GM23248 (cell line): ENCODE measurements around the gene EXTL1. TPM values are rescaled to one million over a fixed set of nuclear protein-coding genes. Genes with fewer than 3 reads are reported as not detected.

ENCODE experiments used
- DNase-seq: peaks from one replicate; pipeline ENCODE4 v3.0.0-alpha.2; 2015
- H2AFZ ChIP-seq: fragments of 200-600 bp; sonication (generic); 2 replicates; pipeline ENCODE4 v1.6.1; 2016; ENCODE audit warnings: antibody characterized with exemption
- H3F3A ChIP-seq: fragments of 200-600 bp; sonication (generic); 2 replicates; pipeline ENCODE4 v1.6.1; 2016; ENCODE audit warnings: mild to moderate bottlenecking, antibody characterized with exemption, mixed run types; ENCODE audit not compliant: insufficient read depth
- H3K27ac ChIP-seq: fragments of 200-600 bp; sonication (generic); 2 replicates; pipeline ENCODE4 v1.5.1; 2016; ENCODE audit warnings: mild to moderate bottlenecking
- H3K27me3 ChIP-seq: fragments of 200-600 bp; sonication (generic); replicated peaks from 2 replicates; pipeline ENCODE4 v1.6.1; 2016; ENCODE audit warnings: mild to moderate bottlenecking; ENCODE audit not compliant: insufficient read depth
- H3K36me3 ChIP-seq: fragments of 200-600 bp; sonication (generic); 2 replicates; pipeline ENCODE4 v1.6.1; 2016; ENCODE audit warnings: low read depth, mild to moderate bottlenecking
- H3K4me1 ChIP-seq: fragments of 200-600 bp; sonication (generic); 2 replicates; pipeline ENCODE4 v1.6.1; 2016; ENCODE audit warnings: mild to moderate bottlenecking; ENCODE audit not compliant: insufficient read depth
- H3K4me2 ChIP-seq: fragments of 200-600 bp; sonication (generic); one replicate; pipeline ENCODE4 v1.6.1; 2016; ENCODE audit warnings: mild to moderate bottlenecking; ENCODE audit not compliant: unreplicated experiment
- H3K4me3 ChIP-seq: fragments of 200-600 bp; sonication (generic); 2 replicates; pipeline ENCODE4 v1.5.1; 2016; ENCODE audit warnings: mild to moderate bottlenecking
- H3K79me2 ChIP-seq: fragments of 200-600 bp; sonication (generic); 2 replicates; pipeline ENCODE4 v1.6.1; 2016; ENCODE audit warnings: mild to moderate bottlenecking; ENCODE audit not compliant: insufficient read depth
- H3K9ac ChIP-seq: fragments of 200-600 bp; sonication (generic); 2 replicates; pipeline ENCODE4 v1.6.1; 2016; ENCODE audit warnings: mild to moderate bottlenecking
- H3K9me2 ChIP-seq: fragments of 200-600 bp; sonication (generic); 2 replicates; pipeline ENCODE4 v1.6.1; 2016; ENCODE audit warnings: mixed run types, mild to moderate bottlenecking, moderate library complexity; ENCODE audit not compliant: insufficient read depth
- H3K9me3 ChIP-seq: fragments of 200-600 bp; sonication (generic); one replicate; pipeline ENCODE4 v1.6.1; 2017; ENCODE audit warnings: low read depth
- H4K20me1 ChIP-seq: fragments of 200-600 bp; sonication (generic); 2 replicates; pipeline ENCODE4 v1.6.0; 2016; ENCODE audit not compliant: insufficient read depth
- EZH2 ChIP-seq: fragments of 200-600 bp; sonication (generic); IDR thresholded peaks from 2 replicates; pipeline ENCODE4 v1.6.1; 2018; ENCODE audit warnings: antibody characterized with exemption, mild to moderate bottlenecking; ENCODE audit not compliant: insufficient read depth, poor library complexity, severe bottlenecking
- EZH2phosphoT487 ChIP-seq: fragments of 200-600 bp; sonication (generic); IDR thresholded peaks from 2 replicates; pipeline ENCODE4 v1.6.1; 2018; ENCODE audit warnings: antibody characterized with exemption, moderate library complexity, mild to moderate bottlenecking, low read depth; ENCODE audit not compliant: insufficient read depth
- WGBS, 2 experiments: methylation state at CpG; one replicate each; pipeline ENCODE4 v1.1.6; 2015 to 2017; ENCODE audit warnings: low lambda C conversion rate in 2 of 2, low coverage in 1 of 2; ENCODE audit errors: missing lambda C conversion rate in 2 of 2; 5-methylcytosine and 5-hydroxymethylcytosine counted together
- in situ Hi-C: fragments of 300-500 bp; cut with MboI; formaldehyde crosslinking; loops from 2 replicates; pipeline ENCODE4 v1.15.0; 2020
- polyA plus RNA-seq: library from polyadenylated mRNA; unstranded; fragments of >200 nt; fragmentation: Nextera tagmentation; extraction: Ambion mirVana; gene quantifications from 2 replicates; pipeline ENCODE4 v1.2.1, GENCODE V29; 2016
- total RNA-seq: library from RNA; depleted of rRNA; stranded (reverse); fragments of >200 nt; shearing (Covaris generic); gene quantifications from 2 replicates; pipeline ENCODE4 v1.2.3, GENCODE V29; 2014

The EXTL1 gene
- total and polyA plus RNA-seq, 2 experiments from 2014 or later = 5.5 to 5.9 TPM

DNA sequence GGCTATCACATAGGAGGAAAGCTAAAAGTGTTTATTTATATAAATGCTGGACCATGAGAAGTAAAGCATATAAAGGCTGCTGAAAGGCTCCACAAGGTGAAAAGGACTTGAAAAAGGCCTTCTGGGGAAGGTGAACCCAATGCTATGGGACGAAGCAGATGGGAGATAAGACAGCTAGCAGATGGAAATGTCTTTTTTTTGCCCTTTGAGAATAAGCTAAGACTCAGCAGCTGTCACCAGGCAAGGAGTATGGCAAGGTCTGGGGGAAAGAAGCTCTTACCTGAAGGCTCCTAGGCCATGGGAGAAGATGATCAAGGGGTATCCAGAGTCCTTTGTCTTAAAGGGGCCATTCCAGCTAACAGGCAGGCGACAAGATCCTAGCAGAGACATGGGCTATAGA lies 33.6 kb upstream of the EXTL1 start:
- Histone ChIP-seq H3K4me1 (peaks cover 9% of the 10 kb centered on the region; the same call in 1 of the 2 replicates), H3K9me3 (no peaks in the 10 kb centered on the region), H3K4me3 (no peak overlapping the region), H3F3A (no peaks in the 10 kb centered on the region), H3K36me3 (no peaks in the 10 kb centered on the region), H3K9ac (no peak overlapping the region), H3K4me2 (no peak overlapping the region), H3K27ac (no peak overlapping the region), H3K79me2 (no peaks in the 10 kb centered on the region), H2AFZ (no peak overlapping the region), H3K9me2 (no peaks in the 10 kb centered on the region), H3K27me3 (no peaks in the 10 kb centered on the region), H4K20me1 (no peaks in the 10 kb centered on the region)
- TF ChIP-seq EZH2 (no peak), EZH2phosphoT487 (no peak)
- no peak for DNase-seq
- in situ Hi-C loops = no loop called here
- 89 to 99% methylated on average over 2 of the region's 2 CpGs for WGBS, 2 experiments

DNA sequence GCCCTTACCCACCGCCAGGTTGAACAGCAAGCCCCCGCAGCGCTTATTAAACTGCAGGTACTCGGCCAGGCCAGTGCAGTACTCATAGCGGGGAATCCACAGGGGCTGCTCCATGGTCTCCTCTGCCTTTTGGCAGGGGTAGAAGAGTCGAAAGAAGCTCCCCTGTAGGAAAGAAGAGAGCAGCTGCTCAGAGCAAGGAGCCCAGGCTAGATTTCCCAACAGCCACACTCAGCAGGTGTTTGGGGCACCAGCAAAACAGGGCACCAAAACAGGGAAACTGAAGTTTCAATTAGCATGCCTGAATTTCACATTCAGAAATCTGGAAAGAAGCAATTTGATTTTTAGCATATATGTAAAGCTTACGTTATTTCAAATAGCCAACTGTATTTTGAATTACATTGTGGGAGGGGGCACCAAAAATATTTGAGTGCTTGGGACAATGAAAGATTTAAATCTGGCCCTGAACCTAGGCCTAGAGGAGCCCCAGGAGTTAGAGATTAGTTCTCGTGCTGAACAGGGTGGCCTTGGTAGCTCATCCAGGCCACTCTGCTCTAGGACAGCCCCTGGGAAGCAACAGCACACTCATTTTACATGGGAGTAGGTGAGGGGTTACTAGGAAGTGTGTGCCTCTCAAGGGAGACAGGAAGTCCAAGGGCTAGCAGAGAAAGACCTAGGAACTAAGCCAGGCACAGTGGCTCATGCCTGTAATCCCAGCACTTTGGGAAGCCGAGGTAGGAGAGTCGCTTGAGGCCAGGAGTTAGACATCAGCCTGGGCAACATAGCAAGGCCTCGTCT lies 31.9 kb upstream of the EXTL1 start:
- Histone ChIP-seq H4K20me1 (no peaks in the 10 kb centered on the region), H3K79me2 (no peaks in the 10 kb centered on the region), H3K27me3 (no peaks in the 10 kb centered on the region), H3K9me3 (no peaks in the 10 kb centered on the region), H3K9ac (no peak overlapping the region), H3K4me2 (no peak overlapping the region), H3K4me1 (peaks cover 9% of the 10 kb centered on the region; the same call in 1 of the 2 replicates), H3K4me3 (no peak overlapping the region), H3F3A (no peaks in the 10 kb centered on the region), H2AFZ (no peak overlapping the region), H3K9me2 (no peaks in the 10 kb centered on the region), H3K36me3 (no peaks in the 10 kb centered on the region), H3K27ac (no peak overlapping the region)
- no peak for TF ChIP-seq EZH2phosphoT487
- TF ChIP-seq EZH2 = no peak
- in situ Hi-C loops = loop anchor here (10.0 kb wide), 2 partner anchors 95 to 165 kb away; no protein-coding TSS in a partner anchor
- no peak for DNase-seq
- 94 to 96% methylated on average over 11 of the region's 11 CpGs for WGBS, 2 experiments

DNA sequence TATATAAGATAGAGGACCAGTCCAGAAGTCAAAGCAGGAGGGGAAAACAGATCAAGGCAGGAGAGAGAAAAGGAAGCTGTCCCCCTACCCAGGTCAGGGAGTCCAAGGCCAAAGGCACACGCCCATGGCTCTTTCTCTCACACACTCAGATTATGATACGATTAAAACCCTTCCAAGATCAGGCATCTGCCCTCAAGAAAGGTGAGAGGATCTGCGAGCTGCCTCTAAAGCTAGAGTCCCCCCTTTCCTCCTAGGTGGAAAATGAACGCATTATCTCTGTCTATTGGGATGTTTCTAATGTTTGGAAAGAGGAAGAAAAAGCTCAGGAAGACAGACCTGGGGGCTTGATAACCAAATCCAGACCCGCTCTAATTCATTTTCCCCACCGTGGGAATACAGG lies 31.3 kb upstream of the EXTL1 start:
- H3K36me3 ChIP-seq = no peaks in the 10 kb centered on the region
- H3K4me3 ChIP-seq = no peak overlapping the region
- H3K9me3 ChIP-seq = no peaks in the 10 kb centered on the region
- H3K79me2 ChIP-seq = no peaks in the 10 kb centered on the region
- in situ Hi-C loops = loop anchor here (10.0 kb wide), 2 partner anchors 95 to 165 kb away; no protein-coding TSS in a partner anchor
- H3K9ac ChIP-seq = no peak overlapping the region
- no peak overlapping the region for H3K27ac ChIP-seq
- H3K27me3 ChIP-seq = no peaks in the 10 kb centered on the region
- H3K4me1 ChIP-seq = peaks cover 9% of the 10 kb centered on the region; the same call in 1 of the 2 replicates
- H3F3A ChIP-seq = no peaks in the 10 kb centered on the region
- WGBS, 2 experiments = 91 to 94% methylated on average over 6 of the region's 6 CpGs
- no peak for TF ChIP-seq EZH2
- TF ChIP-seq EZH2phosphoT487 = no peak
- H3K4me2 ChIP-seq = no peak overlapping the region
- DNase-seq = no peak
- no peak overlapping the region for H2AFZ ChIP-seq
- H4K20me1 ChIP-seq = no peaks in the 10 kb centered on the region
- no peaks in the 10 kb centered on the region for H3K9me2 ChIP-seq

DNA sequence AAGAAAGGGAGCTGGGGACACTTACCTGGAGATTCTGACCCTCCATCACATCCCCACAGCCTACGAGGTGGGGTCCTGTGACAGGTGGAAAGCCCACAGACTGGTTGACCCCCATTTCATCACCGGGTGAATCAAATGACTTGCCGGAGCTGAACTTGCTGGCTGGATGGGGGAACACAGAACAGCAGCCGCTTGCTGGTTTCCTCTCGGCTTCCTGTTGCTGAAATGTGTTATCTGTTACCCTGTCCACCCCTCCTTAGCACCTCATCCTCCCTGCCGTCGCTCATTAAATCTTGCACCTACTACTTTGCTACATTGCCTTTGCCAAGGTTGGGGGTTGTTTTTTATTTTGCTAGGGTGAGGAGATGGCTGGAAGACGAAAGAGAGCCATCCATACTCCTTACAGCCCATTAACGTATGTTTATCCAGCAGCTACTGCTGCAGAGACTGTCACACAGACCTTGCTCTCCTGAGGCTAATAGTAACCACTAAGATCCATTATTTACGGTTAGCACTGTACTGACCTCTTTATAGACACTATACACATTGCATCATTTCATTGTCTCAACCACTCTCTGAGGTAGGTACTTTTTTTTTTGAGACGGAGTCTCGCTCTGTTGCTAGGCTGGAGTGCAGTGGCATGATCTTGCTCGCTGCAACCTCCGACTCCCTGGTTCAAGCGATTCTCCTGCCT lies 30.7 kb upstream of the EXTL1 start:
- H4K20me1 ChIP-seq = no peaks in the 10 kb centered on the region
- H3K9ac ChIP-seq = no peak overlapping the region
- in situ Hi-C loops = loop anchor here (10.0 kb wide), 2 partner anchors 96 to 166 kb away; no protein-coding TSS in a partner anchor
- H3K36me3 ChIP-seq = no peaks in the 10 kb centered on the region
- no peaks in the 10 kb centered on the region for H3K9me2 ChIP-seq
- no peak overlapping the region for H3K27ac ChIP-seq
- peaks cover 9% of the 10 kb centered on the region; the same call in 1 of the 2 replicates for H3K4me1 ChIP-seq
- H2AFZ ChIP-seq = no peak overlapping the region
- no peak for DNase-seq
- H3K27me3 ChIP-seq = no peaks in the 10 kb centered on the region
- H3K4me3 ChIP-seq = no peak overlapping the region
- no peaks in the 10 kb centered on the region for H3F3A ChIP-seq
- H3K79me2 ChIP-seq = no peaks in the 10 kb centered on the region
- no peak overlapping the region for H3K4me2 ChIP-seq
- 94 to 95% methylated on average over 15 of the region's 15 CpGs for WGBS, 2 experiments
- no peaks in the 10 kb centered on the region for H3K9me3 ChIP-seq
- TF ChIP-seq EZH2phosphoT487 (no peak), EZH2 (no peak)
